ENCODE measurements around the gene SUPT5H. TPM values are rescaled to one million over a fixed set of nuclear protein-coding genes. Genes with fewer than 3 reads are reported as not detected.

SUPT5H gene
- 74.8 and 79.0 TPM in 2 replicates for total RNA-seq (2014; rRNA removed)
- polyA plus RNA-seq (2012), result 115 TPM

GRCh38 chr19:39445196-39446111 lies at the start of gene SUPT5H:
TSS of gene SUPT5H (plus strand) at chr19:39445582. CDS start at chr19:39445891, 309 bp downstream.
- DNase-seq (ENCODE audit: low read depth), result peak; percentile 95

- peak; percentile 78 for DNase-seq (ENCODE audit: low read depth)
Measured at GRCh38 chr19:39397360-39398296, 47.8 kb upstream of the SUPT5H start.

- DNase-seq (ENCODE audit: low read depth), result peak; percentile 82
Measured at GRCh38 chr19:39398297-39398864, 47.0 kb upstream of the SUPT5H start.

GRCh38 chr19:39399668-39400050 lies 45.7 kb upstream of the SUPT5H start:
- DNase-seq (ENCODE audit: low read depth), result no peak

GRCh38 chr19:39400061-39400460 lies 45.3 kb upstream of the SUPT5H start:
- DNase-seq (ENCODE audit: low read depth), result no peak

- no peak for DNase-seq (ENCODE audit: low read depth)
Measured at GRCh38 chr19:39401070-39401548, 44.3 kb upstream of the SUPT5H start.

GRCh38 chr19:39401549-39402345 lies 43.6 kb upstream of the SUPT5H start:
- peak; percentile 63 for DNase-seq (ENCODE audit: low read depth)

- DNase-seq (ENCODE audit: low read depth), result peak; percentile 87
Measured at GRCh38 chr19:39402346-39403300, 42.8 kb upstream of the SUPT5H start.

GRCh38 chr19:39403331-39404312 lies 41.8 kb upstream of the SUPT5H start:
- DNase-seq (ENCODE audit: low read depth), result peak; percentile 99

- no peak for DNase-seq (ENCODE audit: low read depth)
Measured at GRCh38 chr19:39405261-39405957, 40.0 kb upstream of the SUPT5H start.

- DNase-seq (ENCODE audit: low read depth), result peak; percentile 47
Measured at GRCh38 chr19:39405958-39406655, 39.3 kb upstream of the SUPT5H start.

- DNase-seq (ENCODE audit: low read depth), result peak; percentile 80
Measured at GRCh38 chr19:39406656-39407409, 38.5 kb upstream of the SUPT5H start, which contains the start of gene ZFP36. TSS of gene ZFP36 (plus strand) at chr19:39406847. CDS start at chr19:39406905, 58 bp downstream.

- peak; percentile 52 for DNase-seq (ENCODE audit: low read depth)
Measured at GRCh38 chr19:39407410-39407659, 38.0 kb upstream of the SUPT5H start.

GRCh38 chr19:39407660-39408391 lies 37.6 kb upstream of the SUPT5H start:
- no peak for DNase-seq (ENCODE audit: low read depth)

GRCh38 chr19:39408392-39409207 lies 36.8 kb upstream of the SUPT5H start:
- DNase-seq (ENCODE audit: low read depth), result peak; percentile 50

Data from LHCN-M2 (cell line).